ENCODE results near the gene MAD2L2.

The MAD2L2 gene

GRCh38 chr1:11693917-11694316 is 13.0 kb upstream of the MAD2L2 start:
- H3K36me3 ChIP-seq (ENCODE audit: control insufficient read depth, insufficient read depth, low read length) = no peaks in the 10 kb centered on the region
- no peaks in the 10 kb centered on the region for H3K9me3 ChIP-seq (ENCODE audit: control insufficient read depth, low read length)
- peaks cover 17% of the 10 kb centered on the region for H3K4me1 ChIP-seq (ENCODE audit: control insufficient read depth, insufficient read depth, low read length, poor library complexity, severe bottlenecking)
- no peak overlapping the region for H3K4me3 ChIP-seq (ENCODE audit: extremely low read depth, insufficient read depth, low read length, poor library complexity, severe bottlenecking)
- no peak overlapping the region for H3K27ac ChIP-seq (ENCODE audit: low read depth, low read length, severe bottlenecking)
- 62 to 63% methylated on average over 3 to 4 of the region's 5 CpGs for WGBS, 2 experiments (ENCODE audit: insufficient coverage in 2 of 2)

GRCh38 chr1:11693024-11693590 is 12.2 kb upstream of the MAD2L2 start:
- Histone ChIP-seq H3K9me3 (ENCODE audit: control insufficient read depth, low read length) (no peaks in the 10 kb centered on the region), H3K27ac (ENCODE audit: low read depth, low read length, severe bottlenecking) (no peak overlapping the region), H3K36me3 (ENCODE audit: control insufficient read depth, insufficient read depth, low read length) (no peaks in the 10 kb centered on the region), H3K4me3 (ENCODE audit: extremely low read depth, insufficient read depth, low read length, poor library complexity, severe bottlenecking) (peak overlapping the region; percentile 63), H3K4me1 (ENCODE audit: control insufficient read depth, insufficient read depth, low read length, poor library complexity, severe bottlenecking) (peaks cover 17% of the 10 kb centered on the region)
- WGBS, 2 experiments (ENCODE audit: insufficient coverage in 2 of 2) = 50 to 68% methylated on average over 6 of the region's 6 CpGs

GRCh38 chr1:11691928-11692711 is 11.2 kb upstream of the MAD2L2 start:
- WGBS, 2 experiments (ENCODE audit: insufficient coverage in 2 of 2) = 7 to 8% methylated on average over 42 to 51 of the region's 64 CpGs
- H3K4me3 ChIP-seq (ENCODE audit: extremely low read depth, insufficient read depth, low read length, poor library complexity, severe bottlenecking) = peak overlapping the region; percentile 63
- H3K9me3 ChIP-seq (ENCODE audit: control insufficient read depth, low read length) = no peaks in the 10 kb centered on the region
- H3K27ac ChIP-seq (ENCODE audit: low read depth, low read length, severe bottlenecking) = peak overlapping the region; percentile 73
- H3K4me1 ChIP-seq (ENCODE audit: control insufficient read depth, insufficient read depth, low read length, poor library complexity, severe bottlenecking) = peaks cover 17% of the 10 kb centered on the region
- H3K36me3 ChIP-seq (ENCODE audit: control insufficient read depth, insufficient read depth, low read length) = no peaks in the 10 kb centered on the region

GRCh38 chr1:11691302-11691914 is 10.5 kb upstream of the MAD2L2 start, which contains the start of gene DRAXIN:
Gene DRAXIN (plus strand): TSS chr1:11691710. CDS start chr1:11706259, 14,549 bp downstream.
- Histone ChIP-seq H3K36me3 (ENCODE audit: control insufficient read depth, insufficient read depth, low read length) (no peaks in the 10 kb centered on the region), H3K4me1 (ENCODE audit: control insufficient read depth, insufficient read depth, low read length, poor library complexity, severe bottlenecking) (peaks cover 17% of the 10 kb centered on the region), H3K27ac (ENCODE audit: low read depth, low read length, severe bottlenecking) (peak within 1 kb of the TSS; percentile 73), H3K4me3 (ENCODE audit: extremely low read depth, insufficient read depth, low read length, poor library complexity, severe bottlenecking) (peak within 1 kb of the TSS; percentile 63), H3K9me3 (ENCODE audit: control insufficient read depth, low read length) (no peaks in the 10 kb centered on the region)
- WGBS, 2 experiments (ENCODE audit: insufficient coverage in 2 of 2) = 0% methylated on average over 34 to 47 of the region's 78 CpGs

GRCh38 chr1:11690397-11691301 is 9.7 kb upstream of the MAD2L2 start:
- Histone ChIP-seq H3K4me1 (ENCODE audit: control insufficient read depth, insufficient read depth, low read length, poor library complexity, severe bottlenecking) (peaks cover 17% of the 10 kb centered on the region), H3K4me3 (ENCODE audit: extremely low read depth, insufficient read depth, low read length, poor library complexity, severe bottlenecking) (peak overlapping the region; percentile 63), H3K27ac (ENCODE audit: low read depth, low read length, severe bottlenecking) (peak overlapping the region; percentile 73), H3K9me3 (ENCODE audit: control insufficient read depth, low read length) (no peaks in the 10 kb centered on the region), H3K36me3 (ENCODE audit: control insufficient read depth, insufficient read depth, low read length) (no peaks in the 10 kb centered on the region)
- WGBS, 2 experiments (ENCODE audit: insufficient coverage in 2 of 2) = 2 to 3% methylated on average over 38 of the region's 64 CpGs

- H3K36me3 ChIP-seq (ENCODE audit: control insufficient read depth, insufficient read depth, low read length) = no peaks in the 10 kb centered on the region
- no peak overlapping the region for H3K4me3 ChIP-seq (ENCODE audit: extremely low read depth, insufficient read depth, low read length, poor library complexity, severe bottlenecking)
- H3K4me1 ChIP-seq (ENCODE audit: control insufficient read depth, insufficient read depth, low read length, poor library complexity, severe bottlenecking) = peaks cover 17% of the 10 kb centered on the region
- H3K9me3 ChIP-seq (ENCODE audit: control insufficient read depth, low read length) = no peaks in the 10 kb centered on the region
- no peak overlapping the region for H3K27ac ChIP-seq (ENCODE audit: low read depth, low read length, severe bottlenecking)
- WGBS, 2 experiments (ENCODE audit: insufficient coverage in 2 of 2) = 86 to 96% methylated on average over 4 of the region's 4 CpGs
These were observed 7.6 kb upstream of the MAD2L2 start for GRCh38 chr1:11688506-11688905.

- Histone ChIP-seq H3K9me3 (ENCODE audit: control insufficient read depth, low read length) (no peaks in the 10 kb centered on the region), H3K36me3 (ENCODE audit: control insufficient read depth, insufficient read depth, low read length) (no peaks in the 10 kb centered on the region), H3K4me1 (ENCODE audit: control insufficient read depth, insufficient read depth, low read length, poor library complexity, severe bottlenecking) (peaks cover 21% of the 10 kb centered on the region), H3K4me3 (ENCODE audit: extremely low read depth, insufficient read depth, low read length, poor library complexity, severe bottlenecking) (no peak overlapping the region), H3K27ac (ENCODE audit: low read depth, low read length, severe bottlenecking) (no peak overlapping the region)
- WGBS, 2 experiments (ENCODE audit: insufficient coverage in 2 of 2) = 95 to 96% methylated on average over 6 of the region's 7 CpGs
These were observed 4.3 kb upstream of the MAD2L2 start for GRCh38 chr1:11685210-11685752.

- Histone ChIP-seq H3K9me3 (ENCODE audit: control insufficient read depth, low read length) (no peaks in the 10 kb centered on the region), H3K4me1 (ENCODE audit: control insufficient read depth, insufficient read depth, low read length, poor library complexity, severe bottlenecking) (peaks cover 11% of the 10 kb centered on the region), H3K27ac (ENCODE audit: low read depth, low read length, severe bottlenecking) (no peak overlapping the region), H3K36me3 (ENCODE audit: control insufficient read depth, insufficient read depth, low read length) (peaks cover 5% of the 10 kb centered on the region), H3K4me3 (ENCODE audit: extremely low read depth, insufficient read depth, low read length, poor library complexity, severe bottlenecking) (no peak overlapping the region)
- 43 to 77% methylated on average over 1 to 4 of the region's 7 CpGs for WGBS, 2 experiments (ENCODE audit: insufficient coverage in 2 of 2)
These were observed 3.1 kb upstream of the MAD2L2 start for GRCh38 chr1:11684070-11684469.

- 0 to 33% methylated on average over 1 of the region's 1 CpG for whole genome bisulfite sequencing, 2 experiments (ENCODE audit: insufficient coverage in 2 of 2)
- H3K9me3 ChIP-seq (ENCODE audit: control insufficient read depth, low read length) = no peaks in the 10 kb centered on the region
- H3K27ac ChIP-seq (ENCODE audit: low read depth, low read length, severe bottlenecking) = no peak overlapping the region
- peaks cover 11% of the 10 kb centered on the region for H3K4me1 ChIP-seq (ENCODE audit: control insufficient read depth, insufficient read depth, low read length, poor library complexity, severe bottlenecking)
- H3K4me3 ChIP-seq (ENCODE audit: extremely low read depth, insufficient read depth, low read length, poor library complexity, severe bottlenecking) = no peak overlapping the region
- H3K36me3 ChIP-seq (ENCODE audit: control insufficient read depth, insufficient read depth, low read length) = peaks cover 10% of the 10 kb centered on the region
These were observed 1.9 kb upstream of the MAD2L2 start for GRCh38 chr1:11682799-11683198.

- 13 to 26% methylated on average over 5 to 6 of the region's 7 CpGs for WGBS, 2 experiments (ENCODE audit: insufficient coverage in 2 of 2)
- no peak overlapping the region for H3K27ac ChIP-seq (ENCODE audit: low read depth, low read length, severe bottlenecking)
- H3K4me1 ChIP-seq (ENCODE audit: control insufficient read depth, insufficient read depth, low read length, poor library complexity, severe bottlenecking) = peaks cover 11% of the 10 kb centered on the region
- H3K36me3 ChIP-seq (ENCODE audit: control insufficient read depth, insufficient read depth, low read length) = peaks cover 14% of the 10 kb centered on the region
- no peaks in the 10 kb centered on the region for H3K9me3 ChIP-seq (ENCODE audit: control insufficient read depth, low read length)
- H3K4me3 ChIP-seq (ENCODE audit: extremely low read depth, insufficient read depth, low read length, poor library complexity, severe bottlenecking) = no peak overlapping the region
These were observed 1.4 kb upstream of the MAD2L2 start for GRCh38 chr1:11682287-11682771.
